H1 (cell line): ENCODE data around the gene NCOA5. TPM values are rescaled to one million over a fixed set of nuclear protein-coding genes. Genes with fewer than 3 reads are reported as not detected.

Experiments used
- EZH2 ChIP-seq: fragments of 200-600 bp; sonication (generic); IDR thresholded peaks from 2 replicates; pipeline ENCODE4 v1.7.1; 2012; ENCODE audit warnings: low read depth, mild to moderate bottlenecking, moderate library complexity, low read length, inconsistent platforms; ENCODE audit not compliant: severe bottlenecking
- RNF2 ChIP-seq: fragments of 200-900, 300-1000 bp; sonication (generic); IDR thresholded peaks from 2 replicates; pipeline ENCODE4 v1.7.1; 2016; ENCODE audit warnings: borderline replicate concordance, low read depth, mild to moderate bottlenecking, antibody characterized with exemption, low read length; ENCODE audit not compliant: poor library complexity, severe bottlenecking; ENCODE audit errors: missing control alignments
- SAP30 ChIP-seq: fragments of 300-600 bp; sonication (generic); IDR thresholded peaks from 2 replicates; pipeline ENCODE4 v1.7.1; 2012; ENCODE audit warnings: low read length, moderate library complexity, mild to moderate bottlenecking, inconsistent platforms; ENCODE audit not compliant: insufficient read depth, insufficient replicate concordance
- SRF ChIP-seq: IDR thresholded peaks from 2 replicates; pipeline ENCODE4 v1.6.1; 2011; ENCODE audit warnings: mild to moderate bottlenecking, low read depth, low read length, moderate library complexity
- TEAD4 ChIP-seq: IDR thresholded peaks from 2 replicates; pipeline ENCODE4 v1.6.1; 2012; ENCODE audit warnings: low read depth, low read length, inconsistent platforms, mixed read lengths
- polyA plus RNA-seq, 7 experiments: library from polyadenylated mRNA; depleted of rRNA in 3 of 7; stranded (reverse) in 5 of 7; unstranded in 2 of 7; fragments of >200 nt in 5 of 7; fragments of 200-250 nt in 2 of 7; gene quantifications; 1 replicate in 5 of 7; 2 replicates in 1 of 7; 4 replicates in 1 of 7; pipeline versions ENCODE4 v1.2.1 to v1.2.3, GENCODE V29; 2011 to 2013; ENCODE audit warnings: missing spikeins in 2 of 7, mixed read lengths in 2 of 7
- total RNA-seq: library from RNA; stranded (reverse); fragmentation: NEBNext Ultra II Directional; extraction: Animal tissue kit (Norgen Biotek cat#: 25700); gene quantifications from 2 replicates; pipeline ENCODE4 v1.2.1, GENCODE V29; 2021
- TF ChIP-seq, protein P1 (sequence below): fragments of 300-600 bp; sonication (generic); IDR thresholded peaks from 2 replicates; pipeline ENCODE4 v1.7.1; 2012; ENCODE audit warnings: low read length, moderate library complexity, mild to moderate bottlenecking, inconsistent platforms; ENCODE audit not compliant: insufficient replicate concordance

The NCOA5 gene
- total and polyA plus RNA-seq, 2 of the 8 experiments (the other 6 are each of a cell fraction or from before 2014, with no cell fraction given) = 20.4 to 29.0 TPM

DNA sequence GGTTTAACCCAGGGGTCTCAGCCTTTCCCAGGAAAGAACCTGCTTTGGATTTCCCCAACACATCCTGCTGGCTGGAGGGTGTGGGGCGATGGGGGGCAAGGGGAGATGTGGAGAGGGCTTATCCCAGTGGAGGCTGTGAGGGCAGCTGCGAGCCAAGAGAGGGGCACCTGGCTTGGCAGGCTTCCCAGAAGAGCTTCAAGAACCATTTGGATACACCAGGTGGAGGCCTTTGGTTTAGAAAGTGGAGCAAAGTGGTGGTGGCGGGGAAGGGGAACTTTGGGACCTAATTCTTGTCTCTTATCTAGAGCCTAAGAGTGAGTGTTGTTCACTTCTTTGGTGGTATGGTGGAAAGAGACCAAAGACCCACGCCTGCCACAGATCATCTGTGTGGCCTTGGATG is 40.8 kb upstream of the NCOA5 start (continued):
- TF ChIP-seq, protein P1, sequence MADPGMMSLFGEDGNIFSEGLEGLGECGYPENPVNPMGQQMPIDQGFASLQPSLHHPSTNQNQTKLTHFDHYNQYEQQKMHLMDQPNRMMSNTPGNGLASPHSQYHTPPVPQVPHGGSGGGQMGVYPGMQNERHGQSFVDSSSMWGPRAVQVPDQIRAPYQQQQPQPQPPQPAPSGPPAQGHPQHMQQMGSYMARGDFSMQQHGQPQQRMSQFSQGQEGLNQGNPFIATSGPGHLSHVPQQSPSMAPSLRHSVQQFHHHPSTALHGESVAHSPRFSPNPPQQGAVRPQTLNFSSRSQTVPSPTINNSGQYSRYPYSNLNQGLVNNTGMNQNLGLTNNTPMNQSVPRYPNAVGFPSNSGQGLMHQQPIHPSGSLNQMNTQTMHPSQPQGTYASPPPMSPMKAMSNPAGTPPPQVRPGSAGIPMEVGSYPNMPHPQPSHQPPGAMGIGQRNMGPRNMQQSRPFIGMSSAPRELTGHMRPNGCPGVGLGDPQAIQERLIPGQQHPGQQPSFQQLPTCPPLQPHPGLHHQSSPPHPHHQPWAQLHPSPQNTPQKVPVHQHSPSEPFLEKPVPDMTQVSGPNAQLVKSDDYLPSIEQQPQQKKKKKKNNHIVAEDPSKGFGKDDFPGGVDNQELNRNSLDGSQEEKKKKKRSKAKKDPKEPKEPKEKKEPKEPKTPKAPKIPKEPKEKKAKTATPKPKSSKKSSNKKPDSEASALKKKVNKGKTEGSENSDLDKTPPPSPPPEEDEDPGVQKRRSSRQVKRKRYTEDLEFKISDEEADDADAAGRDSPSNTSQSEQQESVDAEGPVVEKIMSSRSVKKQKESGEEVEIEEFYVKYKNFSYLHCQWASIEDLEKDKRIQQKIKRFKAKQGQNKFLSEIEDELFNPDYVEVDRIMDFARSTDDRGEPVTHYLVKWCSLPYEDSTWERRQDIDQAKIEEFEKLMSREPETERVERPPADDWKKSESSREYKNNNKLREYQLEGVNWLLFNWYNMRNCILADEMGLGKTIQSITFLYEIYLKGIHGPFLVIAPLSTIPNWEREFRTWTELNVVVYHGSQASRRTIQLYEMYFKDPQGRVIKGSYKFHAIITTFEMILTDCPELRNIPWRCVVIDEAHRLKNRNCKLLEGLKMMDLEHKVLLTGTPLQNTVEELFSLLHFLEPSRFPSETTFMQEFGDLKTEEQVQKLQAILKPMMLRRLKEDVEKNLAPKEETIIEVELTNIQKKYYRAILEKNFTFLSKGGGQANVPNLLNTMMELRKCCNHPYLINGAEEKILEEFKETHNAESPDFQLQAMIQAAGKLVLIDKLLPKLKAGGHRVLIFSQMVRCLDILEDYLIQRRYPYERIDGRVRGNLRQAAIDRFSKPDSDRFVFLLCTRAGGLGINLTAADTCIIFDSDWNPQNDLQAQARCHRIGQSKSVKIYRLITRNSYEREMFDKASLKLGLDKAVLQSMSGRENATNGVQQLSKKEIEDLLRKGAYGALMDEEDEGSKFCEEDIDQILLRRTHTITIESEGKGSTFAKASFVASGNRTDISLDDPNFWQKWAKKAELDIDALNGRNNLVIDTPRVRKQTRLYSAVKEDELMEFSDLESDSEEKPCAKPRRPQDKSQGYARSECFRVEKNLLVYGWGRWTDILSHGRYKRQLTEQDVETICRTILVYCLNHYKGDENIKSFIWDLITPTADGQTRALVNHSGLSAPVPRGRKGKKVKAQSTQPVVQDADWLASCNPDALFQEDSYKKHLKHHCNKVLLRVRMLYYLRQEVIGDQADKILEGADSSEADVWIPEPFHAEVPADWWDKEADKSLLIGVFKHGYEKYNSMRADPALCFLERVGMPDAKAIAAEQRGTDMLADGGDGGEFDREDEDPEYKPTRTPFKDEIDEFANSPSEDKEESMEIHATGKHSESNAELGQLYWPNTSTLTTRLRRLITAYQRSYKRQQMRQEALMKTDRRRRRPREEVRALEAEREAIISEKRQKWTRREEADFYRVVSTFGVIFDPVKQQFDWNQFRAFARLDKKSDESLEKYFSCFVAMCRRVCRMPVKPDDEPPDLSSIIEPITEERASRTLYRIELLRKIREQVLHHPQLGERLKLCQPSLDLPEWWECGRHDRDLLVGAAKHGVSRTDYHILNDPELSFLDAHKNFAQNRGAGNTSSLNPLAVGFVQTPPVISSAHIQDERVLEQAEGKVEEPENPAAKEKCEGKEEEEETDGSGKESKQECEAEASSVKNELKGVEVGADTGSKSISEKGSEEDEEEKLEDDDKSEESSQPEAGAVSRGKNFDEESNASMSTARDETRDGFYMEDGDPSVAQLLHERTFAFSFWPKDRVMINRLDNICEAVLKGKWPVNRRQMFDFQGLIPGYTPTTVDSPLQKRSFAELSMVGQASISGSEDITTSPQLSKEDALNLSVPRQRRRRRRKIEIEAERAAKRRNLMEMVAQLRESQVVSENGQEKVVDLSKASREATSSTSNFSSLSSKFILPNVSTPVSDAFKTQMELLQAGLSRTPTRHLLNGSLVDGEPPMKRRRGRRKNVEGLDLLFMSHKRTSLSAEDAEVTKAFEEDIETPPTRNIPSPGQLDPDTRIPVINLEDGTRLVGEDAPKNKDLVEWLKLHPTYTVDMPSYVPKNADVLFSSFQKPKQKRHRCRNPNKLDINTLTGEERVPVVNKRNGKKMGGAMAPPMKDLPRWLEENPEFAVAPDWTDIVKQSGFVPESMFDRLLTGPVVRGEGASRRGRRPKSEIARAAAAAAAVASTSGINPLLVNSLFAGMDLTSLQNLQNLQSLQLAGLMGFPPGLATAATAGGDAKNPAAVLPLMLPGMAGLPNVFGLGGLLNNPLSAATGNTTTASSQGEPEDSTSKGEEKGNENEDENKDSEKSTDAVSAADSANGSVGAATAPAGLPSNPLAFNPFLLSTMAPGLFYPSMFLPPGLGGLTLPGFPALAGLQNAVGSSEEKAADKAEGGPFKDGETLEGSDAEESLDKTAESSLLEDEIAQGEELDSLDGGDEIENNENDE = no peak
- TF ChIP-seq SAP30 = no peak
- no peak for TF ChIP-seq EZH2
- TF ChIP-seq TEAD4 = no peak
- no peak for TF ChIP-seq SRF
- no peak for TF ChIP-seq RNF2
